GM19397 (cell line): ENCODE measurements around the gene SIPA1L3.
A peak's percentile ranks its signal among the peaks of the same experiment; 100 is the strongest.

Source experiments
- ATAC-seq: cut with Tn5 transposase; IDR thresholded peaks from one replicate; pipeline ENCODE4 v1.9.1; 2021; ENCODE audit warnings: mild to moderate bottlenecking, moderate library complexity; ENCODE audit not compliant: unreplicated experiment

Gene SIPA1L3

DNA sequence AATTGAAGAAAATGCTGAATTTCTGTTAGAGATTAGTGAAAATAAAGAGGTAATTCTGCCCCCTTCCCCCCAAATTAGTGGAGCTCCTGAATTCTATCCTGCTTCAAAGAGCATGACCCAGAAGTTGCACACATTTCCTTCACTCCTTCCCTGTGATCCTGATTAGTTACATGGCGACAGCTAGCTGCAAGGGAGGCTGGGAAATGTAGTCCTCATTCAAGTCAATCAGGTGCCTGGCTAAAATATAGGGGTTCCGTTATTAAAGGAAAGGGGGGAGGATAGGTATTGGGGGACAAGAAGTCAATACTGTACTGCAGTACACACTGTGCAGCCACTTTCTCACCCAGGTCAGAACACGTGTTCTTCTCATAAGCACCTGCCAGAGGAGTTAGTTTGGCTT lies 65.8 kb downstream of the SIPA1L3 start:
- no peak for ATAC-seq

DNA sequence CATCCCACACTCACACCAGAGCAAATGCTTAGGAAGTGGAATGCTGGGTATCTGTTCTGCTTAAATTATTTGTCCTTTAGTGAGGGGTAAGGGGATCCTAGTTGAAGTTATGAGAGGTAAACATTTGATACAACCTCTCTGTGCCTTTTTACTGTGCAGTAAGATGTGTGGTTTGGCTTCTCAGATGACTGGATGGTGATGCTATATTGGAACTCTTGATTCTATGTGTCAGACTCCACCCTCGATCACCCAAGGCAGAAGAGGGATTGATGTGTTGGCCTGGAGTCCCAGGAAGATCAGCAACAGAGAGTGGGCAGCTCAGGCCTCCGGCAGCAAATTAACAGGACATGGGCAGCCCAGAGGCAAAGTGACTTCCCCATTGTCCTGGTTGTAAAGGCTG lies 66.7 kb downstream of the SIPA1L3 start:
- no peak for ATAC-seq

DNA sequence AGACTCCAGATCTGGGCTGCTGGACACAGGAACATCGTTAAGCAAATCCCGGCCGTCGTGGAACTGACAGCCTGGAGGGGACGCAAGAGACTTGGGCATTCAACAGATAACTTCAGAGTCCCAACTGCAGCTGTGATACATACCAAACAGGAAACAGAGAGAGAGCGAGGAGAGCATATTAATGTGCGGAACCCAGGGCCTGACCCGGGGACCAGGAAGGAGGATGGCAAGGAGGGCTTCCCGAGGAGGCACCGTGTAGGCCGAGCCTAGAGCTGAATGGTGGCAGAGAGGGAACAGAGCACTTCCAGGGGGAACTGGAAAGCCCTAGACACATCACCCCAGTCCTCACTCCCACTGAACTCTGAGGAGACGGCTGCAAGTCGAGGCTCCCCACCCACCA lies 68.1 kb downstream of the SIPA1L3 start:
- no peak for ATAC-seq

DNA sequence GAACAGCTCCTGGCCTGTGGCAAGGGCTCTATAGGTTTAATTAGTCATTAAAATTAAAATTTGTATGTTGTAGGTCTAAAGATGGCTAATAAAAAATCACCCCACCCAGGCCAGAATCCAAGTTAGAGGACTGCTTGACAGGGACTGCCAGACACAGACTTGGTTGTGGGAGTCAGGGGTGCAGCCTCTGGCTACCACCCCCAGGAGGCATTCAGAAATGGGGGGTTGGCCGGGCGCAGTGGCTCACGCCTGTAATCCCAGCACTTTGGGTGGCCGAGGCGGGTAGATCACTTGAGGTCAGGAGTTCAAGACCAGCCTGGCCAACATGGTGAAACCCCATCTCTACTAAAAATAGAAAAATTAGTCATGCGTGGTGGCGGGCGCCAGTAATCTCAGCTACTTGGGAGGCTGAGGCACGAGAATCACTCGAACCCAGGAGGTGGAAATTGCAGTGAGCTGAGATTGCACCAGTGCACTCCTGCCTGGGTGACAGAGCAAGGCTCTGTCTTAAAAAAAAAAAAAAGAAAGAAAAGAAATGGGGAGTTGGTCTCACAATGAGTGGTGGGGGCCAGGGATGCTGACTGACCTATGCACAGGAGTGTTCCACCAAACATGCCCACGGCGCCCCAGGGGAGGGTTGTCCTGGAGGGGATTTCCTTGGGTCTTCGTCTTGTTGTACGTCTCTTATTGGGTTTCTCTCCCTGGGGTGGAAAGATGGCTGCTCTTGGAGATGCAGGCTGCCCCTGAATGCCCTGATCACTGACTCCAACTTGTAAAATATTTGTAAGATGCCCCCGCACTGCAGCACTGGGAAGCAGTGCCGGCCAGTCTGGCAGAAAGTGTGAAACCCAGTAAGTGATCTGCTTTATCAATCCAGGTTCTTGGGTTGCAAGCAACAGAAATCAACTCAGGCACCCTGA lies 68.8 kb downstream of the SIPA1L3 start:
- ATAC-seq, result no peak

DNA sequence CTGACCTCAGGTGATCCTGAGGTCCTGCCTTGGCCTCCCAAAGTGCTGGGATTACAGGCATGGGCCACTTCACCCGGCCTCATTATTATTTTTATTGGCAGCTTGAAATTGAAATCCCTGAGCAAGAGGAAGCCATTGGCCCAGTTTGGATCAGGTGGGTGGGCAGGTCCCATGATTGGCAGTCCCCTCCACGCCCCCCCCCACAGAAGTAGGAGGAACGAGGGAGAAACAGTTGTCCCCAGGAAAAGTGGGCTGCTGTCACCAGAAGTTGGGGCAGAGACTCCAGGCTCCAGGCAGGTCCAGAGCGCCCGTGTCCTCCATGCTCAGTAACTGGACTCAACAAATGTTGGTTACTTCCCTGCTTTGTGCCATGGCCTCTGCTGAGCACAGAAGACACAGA lies 70.4 kb downstream of the SIPA1L3 start:
- ATAC-seq, result no peak

DNA sequence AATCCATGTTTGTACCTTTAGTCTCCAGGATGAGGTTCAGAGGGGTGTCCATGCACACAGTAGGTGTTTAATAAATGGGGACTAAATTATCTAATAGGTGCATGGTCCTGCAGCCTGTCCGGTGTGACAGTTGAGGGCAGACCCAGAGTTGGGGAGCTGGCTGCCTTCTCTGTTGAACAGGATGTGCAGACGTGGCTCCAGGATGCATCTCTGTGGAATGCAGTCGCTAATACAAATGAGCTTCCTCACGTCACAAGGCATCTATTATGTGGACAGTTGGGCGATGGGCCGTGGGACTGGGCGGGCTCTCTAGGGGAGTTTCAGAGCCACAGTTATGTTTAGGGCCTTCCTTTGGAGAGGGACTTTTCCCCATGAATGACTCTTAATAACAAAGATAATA lies 71.0 kb downstream of the SIPA1L3 start:
- no peak for ATAC-seq

DNA sequence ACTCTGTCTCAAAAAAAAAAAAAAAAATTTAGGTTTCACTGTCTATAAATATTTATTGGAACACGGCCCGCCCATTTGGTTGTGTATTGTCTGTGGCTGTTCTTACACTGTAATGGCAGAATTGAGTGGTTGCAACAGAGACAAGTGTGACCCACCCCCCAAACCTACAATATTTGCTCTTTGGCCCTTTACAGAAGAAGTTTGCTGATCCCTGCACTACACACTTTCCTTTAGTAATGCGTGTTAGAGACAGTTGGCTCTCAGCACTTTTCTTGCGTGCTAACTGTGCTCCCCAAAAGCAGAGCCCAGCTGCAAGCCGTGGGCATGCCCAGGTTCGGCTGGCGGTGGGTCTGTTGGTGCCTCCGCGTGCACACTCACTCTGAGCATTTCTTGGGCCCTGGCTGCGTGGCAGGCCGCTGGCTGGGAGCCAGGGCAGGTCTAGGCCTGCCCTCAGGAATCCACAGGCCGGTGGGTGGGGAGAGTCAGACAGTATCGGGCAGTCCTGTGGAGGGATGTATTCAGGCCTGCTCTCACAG lies 72.6 kb downstream of the SIPA1L3 start:
- peak; percentile 35 for ATAC-seq

DNA sequence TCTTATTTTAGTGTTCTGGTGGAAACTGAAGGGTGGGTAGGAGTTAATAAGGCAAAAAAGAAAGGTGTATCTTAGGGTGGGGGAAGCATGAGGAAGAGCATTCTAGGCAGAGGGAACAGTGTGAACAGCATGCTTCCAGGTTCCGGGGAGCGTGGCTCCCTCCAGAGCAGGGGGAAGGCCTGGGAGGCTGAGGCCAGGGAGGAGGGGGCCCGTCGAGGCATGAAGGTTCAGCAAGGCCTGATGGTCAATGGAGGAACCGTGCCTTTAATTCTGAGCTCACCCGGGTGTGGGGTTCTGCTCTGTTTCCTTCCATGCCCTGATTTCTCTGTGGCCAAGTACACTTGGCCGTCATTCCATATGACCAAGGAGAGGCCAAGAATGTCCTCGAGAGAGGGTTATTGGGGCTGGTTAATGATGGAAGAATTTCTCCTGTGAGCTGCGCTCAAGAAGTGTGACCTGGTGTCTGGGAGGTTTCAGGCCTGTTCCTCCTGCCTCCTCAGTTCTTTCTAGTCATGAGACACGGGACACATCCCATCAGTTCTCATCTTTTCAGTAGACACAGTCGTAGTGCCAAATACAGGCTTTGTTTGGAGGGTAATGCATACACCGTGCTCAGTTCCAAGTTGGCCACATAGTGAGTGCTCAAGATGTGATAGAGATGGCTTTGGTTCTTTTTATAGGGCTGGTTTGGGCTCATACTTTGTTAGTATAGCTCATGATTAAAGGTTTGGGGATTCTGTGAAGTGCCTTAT lies 73.6 kb downstream of the SIPA1L3 start:
- ATAC-seq, result no peak

DNA sequence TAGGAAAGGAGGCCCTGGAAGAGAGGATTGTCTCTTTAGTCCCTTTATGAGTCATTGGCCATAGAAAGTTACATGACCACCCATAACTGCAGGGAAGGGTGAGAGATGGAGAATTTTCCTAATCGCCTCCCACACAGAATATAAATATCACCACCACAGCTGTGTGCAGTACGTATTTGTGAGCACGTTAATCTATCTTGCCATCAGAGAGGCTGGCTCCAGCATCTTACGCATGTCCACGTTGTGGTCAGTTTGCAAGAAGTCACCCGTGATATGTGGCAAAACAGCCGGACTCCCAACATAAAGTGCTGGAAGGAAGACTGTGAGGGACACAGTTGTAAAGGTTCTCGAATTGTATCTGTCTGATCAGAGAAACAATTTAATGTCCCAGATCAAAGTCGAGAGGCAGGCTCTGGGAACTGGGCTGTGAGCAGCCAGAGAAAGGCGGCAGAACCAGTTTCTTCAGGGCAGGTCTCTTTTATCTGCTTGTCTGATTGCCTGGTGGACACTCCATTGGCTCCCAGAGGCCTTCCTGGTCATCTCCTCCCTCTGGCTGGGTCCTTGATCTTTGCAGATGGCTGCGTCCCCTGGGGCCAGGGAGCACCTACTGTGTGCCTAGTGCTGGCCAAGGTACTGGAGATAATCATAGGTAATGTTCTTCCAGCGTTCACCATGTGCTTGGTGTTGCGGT lies 74.9 kb downstream of the SIPA1L3 start:
- no peak for ATAC-seq

DNA sequence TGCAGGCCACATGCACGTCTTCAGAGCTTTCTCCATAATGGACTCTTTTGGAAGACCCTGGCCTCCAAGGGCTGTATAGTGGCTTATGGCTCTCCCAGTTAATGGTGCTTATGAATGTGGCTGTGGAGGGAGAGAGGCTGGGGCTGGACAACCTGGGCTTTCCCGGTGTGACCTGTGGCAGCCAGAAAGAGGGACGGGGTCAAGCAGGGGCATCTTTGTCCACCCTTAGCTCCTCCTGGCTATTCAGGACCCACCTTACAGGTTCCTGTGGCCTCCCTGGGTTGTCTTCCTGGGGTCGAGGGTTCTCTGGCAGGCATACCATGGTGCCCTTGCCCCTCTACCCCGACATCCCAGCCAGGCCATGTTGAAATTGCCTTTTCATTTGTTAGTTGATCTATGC lies 75.6 kb downstream of the SIPA1L3 start:
- ATAC-seq, result no peak

DNA sequence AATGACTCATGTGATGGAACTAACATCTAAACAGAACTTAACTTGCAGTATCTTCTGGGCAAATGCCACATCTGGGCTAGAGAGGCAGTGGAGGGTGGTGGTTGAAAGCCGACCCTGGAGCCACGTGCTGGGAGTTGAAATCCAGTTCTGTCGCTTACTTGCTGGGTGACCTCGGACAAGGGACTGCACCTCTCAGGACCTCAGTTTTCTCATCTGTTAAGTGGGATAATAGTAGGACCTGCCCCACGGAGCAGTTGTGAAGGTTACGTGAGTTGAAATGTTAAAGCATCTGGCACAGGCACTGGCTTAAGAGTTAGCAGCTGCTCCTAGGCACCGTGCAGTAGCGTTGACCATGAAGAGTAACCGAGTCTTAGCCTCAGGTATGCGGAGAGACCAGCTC lies 76.1 kb downstream of the SIPA1L3 start:
- no peak for ATAC-seq

DNA sequence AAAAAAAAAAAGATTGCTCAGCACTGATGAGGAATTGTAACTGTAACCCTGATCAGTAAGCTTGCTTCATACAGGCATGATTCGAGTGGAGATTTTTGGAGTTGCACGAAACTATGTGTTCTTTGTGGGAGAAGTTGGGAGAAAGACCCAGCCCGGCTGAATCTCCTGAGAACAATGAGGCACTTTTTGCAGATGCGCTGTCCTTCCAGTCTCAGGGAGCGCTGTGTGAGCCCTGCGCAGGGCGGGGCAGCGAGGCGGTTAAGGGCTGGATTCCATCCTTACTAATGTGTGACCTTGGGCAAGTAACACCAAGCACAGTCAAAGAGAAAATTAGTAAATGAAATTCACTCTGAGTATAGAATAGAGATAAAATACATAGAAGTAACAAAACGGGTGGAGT lies 76.9 kb downstream of the SIPA1L3 start:
- no peak for ATAC-seq

DNA sequence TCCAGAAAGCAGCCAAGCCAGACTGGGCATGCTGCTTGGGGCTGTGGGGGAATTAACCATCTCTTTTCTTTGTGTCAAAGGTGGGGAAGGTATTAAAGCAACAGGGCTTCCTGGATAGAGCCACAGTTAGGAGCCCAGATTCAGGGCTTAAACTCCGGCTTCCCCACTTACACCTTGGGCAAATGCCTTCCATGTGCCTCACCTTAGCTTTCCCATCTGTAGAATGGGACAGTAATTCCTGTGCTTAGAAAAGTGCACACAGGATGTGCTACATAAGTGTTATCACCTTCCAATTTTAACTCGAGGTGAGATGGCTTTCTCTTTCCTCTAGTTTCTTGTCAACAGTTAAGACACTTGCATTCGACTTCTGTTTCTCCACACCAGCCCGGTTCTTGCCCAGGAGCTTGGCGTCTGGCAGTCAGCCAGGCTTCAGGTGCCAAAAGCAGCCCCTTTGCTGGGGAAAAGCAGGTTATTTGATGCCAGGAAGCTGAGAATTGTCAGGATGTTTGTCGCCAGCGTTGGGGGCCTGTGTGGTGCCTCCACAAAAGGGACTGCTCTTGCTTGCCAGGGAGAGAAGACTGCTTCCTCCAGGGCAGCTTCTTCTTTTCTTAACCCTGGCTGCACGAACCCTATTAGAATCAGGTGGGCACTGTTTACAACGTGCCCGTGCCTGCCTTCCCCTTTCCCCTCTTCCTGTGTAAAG lies 79.2 kb downstream of the SIPA1L3 start:
- no peak for ATAC-seq

DNA sequence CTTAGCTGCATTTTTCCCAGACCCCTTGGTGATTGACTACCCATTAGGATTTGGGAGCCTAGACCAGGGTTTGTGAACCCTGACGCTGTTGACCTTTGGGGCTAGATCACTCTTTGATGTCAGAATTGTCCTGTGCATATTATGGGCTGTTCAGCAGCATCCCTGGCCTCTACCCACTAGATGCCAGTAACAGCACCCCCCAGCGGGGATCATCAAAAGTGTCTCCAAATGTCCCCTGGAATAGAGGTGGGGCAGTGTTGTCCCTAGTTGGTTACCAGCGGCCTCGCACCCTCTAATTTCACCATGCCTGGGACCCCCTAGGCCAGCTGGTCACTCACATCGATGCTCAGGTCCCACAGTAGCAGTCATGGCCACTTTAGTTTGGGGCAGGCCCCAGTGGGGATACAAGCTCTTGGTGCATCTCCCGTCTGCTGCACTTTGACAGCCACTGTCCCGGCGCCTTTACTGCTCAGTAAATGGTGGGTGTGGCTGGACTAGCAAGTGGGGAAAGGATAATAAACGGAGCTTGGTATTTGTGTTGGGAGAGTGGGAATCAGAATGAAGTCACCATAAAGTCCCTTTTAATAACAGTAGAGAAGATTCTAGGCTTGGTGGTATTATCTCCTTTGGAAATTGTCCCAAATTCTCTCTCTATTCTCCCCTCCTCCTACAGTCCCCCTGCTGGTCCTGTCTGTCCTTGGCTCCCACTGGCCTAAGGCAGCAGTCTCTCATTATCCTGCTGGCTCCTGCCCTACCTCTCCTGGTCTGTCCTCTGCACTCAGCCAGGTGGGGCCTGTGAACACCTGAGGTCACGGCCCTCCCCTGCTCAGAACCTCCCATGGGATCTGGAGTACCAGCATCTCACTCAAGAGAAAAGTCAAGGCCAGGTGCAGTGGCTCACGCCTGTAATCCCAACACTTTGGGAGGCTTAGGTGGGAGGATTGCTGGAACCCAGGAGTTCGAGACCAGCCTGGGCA lies 80.6 kb downstream of the SIPA1L3 start:
- ATAC-seq, result no peak

DNA sequence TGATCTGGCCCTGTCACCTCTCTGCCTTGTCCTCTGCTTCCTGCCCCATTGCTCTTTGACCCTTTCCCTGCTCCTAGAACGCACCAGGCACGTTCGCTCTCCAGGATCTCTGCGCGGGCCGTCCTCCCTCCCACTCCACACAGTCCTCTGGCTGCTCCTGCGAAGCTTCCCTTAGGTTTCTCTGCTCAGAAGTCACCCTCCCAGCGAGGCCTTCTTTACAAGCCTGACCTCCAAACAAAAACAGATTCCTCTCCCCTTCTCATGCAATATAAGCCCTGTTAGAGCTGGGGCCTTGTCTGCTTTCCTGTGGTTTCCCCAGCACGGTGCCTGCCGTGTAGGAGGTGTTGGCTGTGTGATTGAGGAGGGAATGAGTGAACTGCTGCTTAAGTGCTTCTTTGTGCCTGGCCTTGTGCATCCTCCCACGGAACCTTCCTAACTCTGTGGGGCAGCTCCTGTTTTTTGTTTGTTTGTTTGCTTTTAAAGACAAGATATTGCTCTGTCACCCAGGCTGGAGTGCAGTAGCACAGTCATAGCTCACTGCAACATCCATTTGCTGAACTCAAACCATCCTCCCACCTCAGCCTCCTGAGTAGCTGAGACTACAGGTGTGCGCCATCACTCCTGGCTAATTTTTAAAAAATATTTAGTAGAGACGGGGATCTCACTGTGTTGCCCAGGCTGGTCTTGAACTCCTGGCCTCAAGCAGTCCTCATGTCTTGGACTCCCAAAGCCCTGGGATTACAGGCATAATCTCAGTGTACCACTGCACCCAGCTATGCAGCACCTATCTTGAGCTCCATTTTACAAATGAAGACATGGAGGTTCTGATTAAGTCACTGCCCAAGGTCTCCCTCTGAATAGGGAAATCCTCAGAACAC lies 82.0 kb downstream of the SIPA1L3 start:
- no peak for ATAC-seq

DNA sequence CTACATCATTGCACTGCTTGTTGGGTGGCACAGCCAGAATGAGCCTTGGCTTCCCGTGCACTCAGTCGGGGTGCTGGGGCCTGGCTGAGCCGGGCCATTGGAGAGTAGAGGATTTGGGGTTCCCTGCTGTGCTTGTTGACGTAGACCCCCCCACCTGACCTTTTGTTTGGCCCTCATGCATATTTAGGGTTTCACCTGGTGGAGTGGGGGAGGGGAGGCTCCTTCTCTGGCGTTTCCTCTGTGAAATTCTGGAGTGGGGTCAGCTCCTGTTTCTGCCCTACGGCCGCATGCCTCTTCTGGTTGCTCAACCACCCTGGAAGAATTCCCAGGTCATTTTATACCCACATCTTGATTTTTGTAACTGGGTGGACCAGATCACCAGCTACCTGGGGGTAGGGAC lies 82.8 kb downstream of the SIPA1L3 start:
- ATAC-seq, result no peak

DNA sequence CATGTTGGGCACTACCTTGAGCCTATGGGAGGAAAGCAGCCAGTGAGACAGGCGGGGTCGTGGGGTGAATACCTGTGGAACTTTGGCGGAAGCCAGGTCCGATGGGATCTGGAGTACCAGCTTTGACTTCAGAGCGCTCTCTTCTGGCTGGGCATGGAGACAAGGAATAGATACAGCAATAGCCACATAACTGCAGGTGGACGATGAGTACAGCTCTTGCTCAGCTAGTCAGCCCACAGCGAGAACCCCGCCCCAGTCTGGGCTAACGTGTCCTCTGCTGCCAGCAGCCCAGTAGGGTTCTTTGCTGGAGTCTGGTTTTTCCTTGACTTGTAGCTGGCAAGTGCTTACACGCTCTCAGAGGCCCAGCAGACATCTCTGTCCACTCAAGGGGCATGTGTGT lies 83.4 kb downstream of the SIPA1L3 start:
- ATAC-seq, result no peak

DNA sequence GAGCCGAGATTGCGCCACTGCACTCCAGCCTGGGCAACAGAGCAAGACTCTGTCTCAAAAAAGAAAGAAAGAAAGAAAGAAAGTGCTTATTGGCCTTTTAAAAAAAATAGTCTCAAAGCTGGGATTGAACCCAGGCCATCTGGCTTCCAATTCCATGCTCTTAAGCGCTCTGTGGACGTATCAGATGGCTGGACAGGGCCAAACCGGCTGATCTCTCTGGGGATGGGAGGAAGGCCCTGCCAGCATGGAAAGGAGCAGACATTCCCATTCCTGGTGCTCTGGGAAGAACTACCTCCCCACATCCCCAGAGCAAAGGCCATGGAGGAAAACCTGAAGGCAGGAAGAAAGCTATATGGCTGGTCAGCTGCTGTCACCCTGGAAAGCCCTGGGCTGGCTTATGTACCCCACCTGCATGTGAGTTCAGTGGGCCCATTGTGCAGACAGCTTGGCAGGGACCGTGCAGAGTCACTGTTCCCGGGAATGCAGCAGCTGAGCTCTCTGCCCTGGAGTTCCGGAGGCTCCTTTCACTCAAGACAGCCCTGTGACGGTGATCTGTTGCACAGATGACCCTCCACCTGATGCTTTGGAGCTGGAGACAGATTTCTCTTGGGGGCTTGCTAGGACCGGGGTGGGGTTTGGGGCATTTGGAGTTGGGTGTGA lies 84.3 kb downstream of the SIPA1L3 start:
- no peak for ATAC-seq
